Right lobe of liver (tissue), 4 donors: ENCODE measurements around the gene PCNX2.

Experiments
- CTCF ChIP-seq, 4 donors: fragments of 200-600 bp in 3 of 4; fragments of 450-650 bp in 1 of 4; IDR thresholded peaks; one replicate each; pipeline versions ENCODE4 v1.5.1 to v1.8.0; 2016 to 2022; ENCODE audit warnings: antibody characterized with exemption in 4 of 4, mild to moderate bottlenecking in 2 of 4
- POLR2A ChIP-seq: fragments of 450-650 bp; IDR thresholded peaks from one replicate; pipeline ENCODE4 v1.6.1; 2017; ENCODE audit warnings: antibody characterized with exemption, mild to moderate bottlenecking
- donor health status: DM: no; HTN: no; CAD: no.
- donor health status: DM: no; HTN: no; CAD: no.
- donor health status: DM: no; HTN: yes; CAD: no.

DNA sequence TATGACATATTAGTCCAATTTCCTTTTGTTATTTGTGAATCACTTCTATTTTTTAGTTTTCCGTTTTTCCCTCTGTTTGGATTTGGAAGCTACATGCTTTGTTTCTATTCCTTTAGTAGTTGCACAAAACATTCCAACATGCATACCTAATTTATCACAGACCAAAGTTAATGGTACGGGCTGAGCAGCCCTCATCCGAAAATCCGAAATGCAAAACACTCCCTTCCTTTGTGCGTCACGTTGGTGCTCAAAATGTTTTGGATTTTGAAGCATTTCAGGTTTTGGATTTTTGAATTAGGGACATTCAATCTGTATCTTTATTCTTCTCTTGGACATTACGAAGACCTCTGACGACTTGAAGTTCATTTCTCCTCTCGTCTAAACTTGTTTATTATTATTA is 124.8 kb downstream of the PCNX2 start:
- no peak for TF ChIP-seq CTCF (IDR thresholded peaks at IDR 0.05)
- no peak for TF ChIP-seq POLR2A
